HL-60 (cell line): ENCODE results near the gene KRTAP5-3.
"Not testable (repeated sequence)": the region's sequence is repeated elsewhere in the genome, so short reads cannot be mapped to it uniquely, and the experiment has no call there.

Experiments
- CTCF ChIP-seq: IDR thresholded peaks from one replicate; pipeline ENCODE4 v1.5.1; 2011; ENCODE audit warnings: low read length, control low read depth, inconsistent platforms; ENCODE audit not compliant: insufficient read depth
- GABPA ChIP-seq: IDR thresholded peaks from 2 replicates; pipeline ENCODE4 v1.6.1; 2012; ENCODE audit warnings: low read depth
- POLR2AphosphoS5 ChIP-seq: IDR thresholded peaks from 2 replicates; pipeline ENCODE4 v1.6.1; 2012; ENCODE audit warnings: low read depth
- REST ChIP-seq: IDR thresholded peaks from 2 replicates; pipeline ENCODE4 v1.6.1; 2012; ENCODE audit warnings: low read depth; ENCODE audit not compliant: insufficient replicate concordance

- TF ChIP-seq REST, CTCF, POLR2AphosphoS5, GABPA: not testable (repeated sequence)
These were observed 18.9 kb downstream of the KRTAP5-3 start for GRCh38 chr11:1589191-1589963.
